ENCODE measurements around the gene MRPL22. TPM values are rescaled to one million over a fixed set of nuclear protein-coding genes. Genes with fewer than 3 reads are reported as not detected.

MRPL22 gene
- total and polyA plus RNA-seq, 2 of the 4 experiments (the other 2 are of a cell fraction): 13.3 to 58.0 TPM

DNA sequence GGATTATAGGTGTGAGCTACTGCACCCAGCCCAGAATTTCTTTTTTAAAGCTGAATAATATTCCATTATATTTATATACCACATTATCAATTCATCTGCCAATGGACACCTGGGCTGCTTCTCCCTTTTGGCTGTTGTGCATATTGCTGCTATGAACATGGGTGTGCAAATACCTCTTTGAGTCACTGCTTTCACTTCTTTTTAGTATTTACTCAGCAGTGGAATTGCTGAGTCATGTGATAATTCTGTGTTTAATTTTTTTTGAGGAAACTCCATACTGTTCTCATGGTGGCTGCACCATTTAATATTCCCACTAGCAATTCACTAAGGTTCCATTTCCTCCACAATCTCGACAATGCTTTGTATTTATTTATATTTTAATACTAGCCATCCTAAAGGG is 36.5 kb downstream of the MRPL22 start:
- Histone ChIP-seq H3K4me2 (ENCODE audit: low read depth, low read length) (no peak overlapping the region), H3K27ac (ENCODE audit: insufficient read depth, low read length) (no peak overlapping the region), H4K5ac (ENCODE audit: low read depth, low read length) (no peak overlapping the region), H3K4ac (ENCODE audit: low read depth, low read length) (no peak overlapping the region), H3K18ac (ENCODE audit: low read depth, low read length) (no peak overlapping the region), H2BK120ac (ENCODE audit: low read depth, low read length) (no peak overlapping the region), H3K9ac (ENCODE audit: low read depth, low read length) (no peak overlapping the region), H4K20me1 (ENCODE audit: insufficient read depth, low read length) (no peaks in the 10 kb centered on the region), H2AK5ac (ENCODE audit: low read depth, low read length) (no peak overlapping the region), H4K8ac (ENCODE audit: low read depth in 2 of 2, low read length in 2 of 2) (no peak overlapping the region), H3K9me3 (ENCODE audit: control insufficient read depth, insufficient read depth, low read length) (no peaks in the 10 kb centered on the region; the same call in 1 of the 2 replicates), H3K23ac (ENCODE audit: low read depth, low read length) (no peak overlapping the region), H2BK15ac (ENCODE audit: low read depth, low read length) (no peak overlapping the region), H3K4me3 (ENCODE audit: insufficient read depth, low read depth, low read length) (no peak overlapping the region), H3K9me1 (ENCODE audit: insufficient read depth, low read length) (no peaks in the 10 kb centered on the region), H3K4me1 (ENCODE audit: control insufficient read depth, insufficient read depth, low read length) (no peaks in the 10 kb centered on the region), H3K14ac (replicated peaks; ENCODE audit: low read depth, low read length) (no peak overlapping the region), H2AK9ac (replicated peaks; ENCODE audit: low read depth, low read length, poor library complexity) (no peak overlapping the region), H2BK5ac (ENCODE audit: low read depth, low read length, poor library complexity, severe bottlenecking) (no peak overlapping the region), H3K56ac (ENCODE audit: extremely low read depth, insufficient read depth, low read length) (no peak overlapping the region), H2AFZ (replicated peaks; ENCODE audit: low read length, poor library complexity) (no peak overlapping the region), H3K79me1 (ENCODE audit: low read depth in 1 of 2, low read length in 2 of 2) (no peaks in the 10 kb centered on the region), H4K91ac (ENCODE audit: insufficient read depth, low read depth, low read length) (no peak overlapping the region), H2BK20ac (ENCODE audit: low read depth, low read length) (no peak overlapping the region), H3K36me3 (ENCODE audit: control insufficient read depth, insufficient read depth, low read length) (no peaks in the 10 kb centered on the region), H3K27me3 (ENCODE audit: control insufficient read depth, insufficient read depth, low read length) (no peaks in the 10 kb centered on the region)
- DNase-seq (peak; percentile 47), ATAC-seq (ENCODE audit: low read depth) (peak; percentile 37)
- ChIA-PET POLR2A (ENCODE audit: unreplicated experiment) (no interaction called here), CTCF (no interaction called here)
- no TSS peak for BruUV-seq (replicated peaks)
- dilution Hi-C loops (cut with HindIII; ENCODE audit: low sequenced_read_pairs, unreplicated experiment) (no loop called here), intact Hi-C loops (cut with micrococcal nuclease) (loop anchor here (10.0 kb wide), 1 partner anchor 1847 kb away; no protein-coding TSS in a partner anchor), in situ Hi-C loops (cut with MboI; ENCODE audit: low sequenced_read_pairs) (loop anchor here (10.0 kb wide), 1 partner anchor 1847 kb away; no protein-coding TSS in a partner anchor)
- WGBS, 2 experiments (ENCODE audit: extremely low coverage in 2 of 2, insufficient read length in 1 of 2): no CpG with 5 or more reads among the region's 1 CpG
- TF ChIP-seq RAD21 (IDR thresholded peaks at IDR 0.05; ENCODE audit: low read length): no peak
- TF ChIP-seq, protein P1, sequence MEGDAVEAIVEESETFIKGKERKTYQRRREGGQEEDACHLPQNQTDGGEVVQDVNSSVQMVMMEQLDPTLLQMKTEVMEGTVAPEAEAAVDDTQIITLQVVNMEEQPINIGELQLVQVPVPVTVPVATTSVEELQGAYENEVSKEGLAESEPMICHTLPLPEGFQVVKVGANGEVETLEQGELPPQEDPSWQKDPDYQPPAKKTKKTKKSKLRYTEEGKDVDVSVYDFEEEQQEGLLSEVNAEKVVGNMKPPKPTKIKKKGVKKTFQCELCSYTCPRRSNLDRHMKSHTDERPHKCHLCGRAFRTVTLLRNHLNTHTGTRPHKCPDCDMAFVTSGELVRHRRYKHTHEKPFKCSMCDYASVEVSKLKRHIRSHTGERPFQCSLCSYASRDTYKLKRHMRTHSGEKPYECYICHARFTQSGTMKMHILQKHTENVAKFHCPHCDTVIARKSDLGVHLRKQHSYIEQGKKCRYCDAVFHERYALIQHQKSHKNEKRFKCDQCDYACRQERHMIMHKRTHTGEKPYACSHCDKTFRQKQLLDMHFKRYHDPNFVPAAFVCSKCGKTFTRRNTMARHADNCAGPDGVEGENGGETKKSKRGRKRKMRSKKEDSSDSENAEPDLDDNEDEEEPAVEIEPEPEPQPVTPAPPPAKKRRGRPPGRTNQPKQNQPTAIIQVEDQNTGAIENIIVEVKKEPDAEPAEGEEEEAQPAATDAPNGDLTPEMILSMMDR (conservative IDR thresholded peaks at IDR 0.05; ENCODE audit: low read depth, low read length): no peak
- no peak for TF ChIP-seq BHLHE40 (IDR thresholded peaks at IDR 0.05; ENCODE audit: low read depth, low read length)
- no peak for TF ChIP-seq MAZ (IDR thresholded peaks at IDR 0.05; ENCODE audit: borderline replicate concordance, low read depth, low read length)
- TF ChIP-seq MXI1 (IDR thresholded peaks at IDR 0.05; ENCODE audit: borderline replicate concordance, low read depth, low read length): no peak
- TF ChIP-seq RCOR1 (IDR thresholded peaks at IDR 0.05; ENCODE audit: insufficient replicate concordance, low read length): no peak
- peak; percentile 95 for TF ChIP-seq NFE2L2 (IDR thresholded peaks at IDR 0.05; ENCODE audit: low read depth, low read length)
- TF ChIP-seq RFX5 (IDR thresholded peaks at IDR 0.05; ENCODE audit: low read depth, low read length): no peak
- TF ChIP-seq MAFK (IDR thresholded peaks at IDR 0.05; ENCODE audit: low read depth, low read length): peak; percentile 96
- no peak for TF ChIP-seq CEBPB (IDR thresholded peaks at IDR 0.05; ENCODE audit: low read depth, low read length)
